Naive B cell (primary cell): ENCODE results near the gene DOCK3. TPM values are rescaled to one million over a fixed set of nuclear protein-coding genes. Genes with fewer than 3 reads are reported as not detected.
"Not testable (repeated sequence)": the region's sequence is repeated elsewhere in the genome, so short reads cannot be mapped to it uniquely, and the experiment has no call there.

ENCODE experiments used
- ATAC-seq, 2 donors: fragments of 150-1000 bp; cut with Tn5 transposase; 2 replicates each; pipeline ENCODE4 v1.10.0; 2021; ENCODE audit warnings: low read depth in 2 of 2, mild to moderate bottlenecking in 2 of 2, moderate library complexity in 2 of 2
- DNase-seq: peaks from one replicate; pipeline ENCODE4 v3.0.0; 2022
- H3K27ac Mint-ChIP-seq, 6 donors: one replicate each; pipeline ENCODE4 v1.8.0; 2020 to 2022; ENCODE audit warnings: mild to moderate bottlenecking in 6 of 6, mixed read lengths in 6 of 6, moderate library complexity in 5 of 6, inconsistent platforms in 2 of 6
- H3K27me3 Mint-ChIP-seq, 3 donors: one replicate each; pipeline ENCODE4 v1.8.0; 2021 to 2022; ENCODE audit warnings: mixed read lengths in 3 of 3, mild to moderate bottlenecking in 1 of 3
- H3K36me3 Mint-ChIP-seq, 2 donors: one replicate each; pipeline ENCODE4 v1.8.0; 2020 to 2022; ENCODE audit warnings: mixed read lengths in 2 of 2, inconsistent platforms in 1 of 2, mild to moderate bottlenecking in 1 of 2
- H3K4me1 Mint-ChIP-seq, 3 donors: one replicate each; pipeline ENCODE4 v1.8.0; 2020 to 2022; ENCODE audit warnings: mixed read lengths in 3 of 3, inconsistent platforms in 1 of 3, mild to moderate bottlenecking in 1 of 3, moderate library complexity in 1 of 3
- H3K4me3 Mint-ChIP-seq, 8 donors: one replicate each; pipeline ENCODE4 v1.8.0; 2020 to 2022; ENCODE audit warnings: mild to moderate bottlenecking in 8 of 8, mixed read lengths in 8 of 8, moderate library complexity in 8 of 8, inconsistent platforms in 2 of 8
- H3K9me3 Mint-ChIP-seq, 7 donors: one replicate each; pipeline ENCODE4 v1.8.0; 2020 to 2022; ENCODE audit warnings: mixed read lengths in 7 of 7, mild to moderate bottlenecking in 5 of 7, inconsistent platforms in 2 of 7, moderate library complexity in 1 of 7
- polyA plus RNA-seq, 6 donors: library from polyadenylated mRNA; unstranded; fragments of 300-500 nt; fragmentation: Illumina TruSeq; gene quantifications; one replicate each; pipeline ENCODE4 v1.2.3, GENCODE V29; 2021; ENCODE audit warnings: low read depth in 6 of 6

DOCK3 gene
- polyA plus RNA-seq, 6 donors from 2014 or later, result 0.03 to 0.04 (median 0.04) TPM; not detected in 3

DNA sequence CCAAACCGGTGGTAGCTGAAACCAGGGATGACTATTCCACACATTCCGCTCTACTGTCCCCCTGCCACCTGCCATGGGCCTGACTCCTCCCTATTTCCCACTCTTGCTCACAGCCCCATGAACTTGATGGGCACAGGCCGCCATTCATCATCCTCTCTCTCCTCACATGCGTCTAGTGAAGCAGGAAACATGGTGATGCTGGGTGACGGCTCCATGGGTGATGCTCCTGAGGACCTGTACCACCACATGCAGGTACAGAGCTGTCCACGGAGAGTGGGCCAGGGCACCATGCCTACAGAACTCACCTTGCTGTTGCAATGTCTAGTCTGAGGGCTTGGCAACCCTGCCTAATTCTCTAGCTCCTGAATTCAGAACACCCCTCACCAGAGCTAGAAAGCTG is 687.0 kb downstream of the DOCK3 start:
- Mint-ChIP-seq H3K27ac (no peak overlapping the region), H3K4me1 (no peaks in the 10 kb centered on the region), H3K36me3 (no peaks in the 10 kb centered on the region), H3K4me3 (no peak overlapping the region), H3K27me3 (peaks cover 0 to 27% (median 6%) of the 10 kb centered on the region in 3 donors), H3K9me3 (peaks cover 0 to 5% (median 0%) of the 10 kb centered on the region in 7 donors)
- DNase-seq (no peak), ATAC-seq (no peak)

GRCh38 chr3:51362476-51362875 is 687.7 kb downstream of the DOCK3 start:
- Mint-ChIP-seq H3K36me3 (no peaks in the 10 kb centered on the region), H3K27ac (no peak overlapping the region), H3K27me3 (peaks cover 0 to 34% (median 6%) of the 10 kb centered on the region in 3 donors), H3K4me3 (no peak overlapping the region), H3K4me1 (no peaks in the 10 kb centered on the region), H3K9me3 (peaks cover 0 to 5% (median 0%) of the 10 kb centered on the region in 7 donors)
- DNase-seq, result no peak
- ATAC-seq, result no peak

GRCh38 chr3:51368276-51368675 is 693.5 kb downstream of the DOCK3 start:
- not testable (repeated sequence) for DNase-seq, H3K4me3 Mint-ChIP-seq, H3K4me1 Mint-ChIP-seq, H3K36me3 Mint-ChIP-seq, H3K9me3 Mint-ChIP-seq, H3K27ac Mint-ChIP-seq, ATAC-seq
- H3K27me3 Mint-ChIP-seq, result peaks cover 12 to 45% (median 20%) of the 10 kb centered on the region in 3 donors

GRCh38 chr3:51371943-51372557 is 697.3 kb downstream of the DOCK3 start:
- H3K4me3 Mint-ChIP-seq, result no peak overlapping the region
- ATAC-seq, result peak; percentile 30 to 45
- peaks cover 0 to 3% (median 0%) of the 10 kb centered on the region in 7 donors for H3K9me3 Mint-ChIP-seq
- H3K4me1 Mint-ChIP-seq, result no peaks in the 10 kb centered on the region
- peak; percentile 28 for DNase-seq
- H3K27ac Mint-ChIP-seq, result peak overlapping the region in 1 of 6 donors; percentile 8
- peaks cover 22 to 57% (median 44%) of the 10 kb centered on the region in 3 donors for H3K27me3 Mint-ChIP-seq
- H3K36me3 Mint-ChIP-seq, result no peaks in the 10 kb centered on the region

DNA sequence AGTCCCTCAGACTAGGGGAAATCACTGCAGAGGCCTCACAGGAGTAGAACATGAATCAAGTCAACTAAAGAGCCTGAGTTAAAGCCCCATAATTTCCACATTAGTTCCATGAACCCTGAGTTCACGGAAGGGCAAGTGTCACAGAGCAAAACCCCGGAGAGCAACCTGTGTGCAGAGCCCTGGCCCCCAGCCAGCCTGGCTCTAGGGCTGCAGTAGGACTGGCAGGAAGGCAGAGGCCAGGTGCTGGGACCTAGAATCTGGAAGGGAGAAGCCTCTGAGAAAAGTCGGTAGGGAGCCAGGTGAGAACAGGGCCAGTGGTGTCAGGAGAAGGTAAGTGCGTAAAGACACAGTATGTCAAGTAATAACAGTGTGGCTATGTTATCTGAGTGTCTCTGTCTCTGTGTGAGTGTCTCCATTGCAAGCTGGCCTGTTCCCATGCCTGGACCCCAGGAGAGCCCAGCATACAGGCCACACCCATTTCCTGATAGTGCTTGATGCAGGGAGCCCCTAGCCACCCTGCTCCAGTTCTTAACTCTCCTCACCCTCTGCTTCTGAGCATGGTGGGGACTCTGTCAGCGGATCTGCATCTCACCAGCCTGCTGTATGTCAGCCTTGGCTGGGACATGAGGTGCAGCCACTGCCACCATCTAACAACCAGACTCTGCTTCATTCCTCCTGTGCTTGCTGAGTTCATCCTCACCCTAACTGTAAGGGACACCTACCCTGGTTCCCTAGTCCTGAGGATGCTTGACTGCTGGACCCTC is 699.1 kb downstream of the DOCK3 start:
- Mint-ChIP-seq H3K4me1 (peaks cover 0 to 2% (median 0%) of the 10 kb centered on the region in 3 donors), H3K27me3 (peaks cover 31 to 68% (median 42%) of the 10 kb centered on the region in 3 donors), H3K4me3 (no peak overlapping the region), H3K36me3 (no peaks in the 10 kb centered on the region), H3K27ac (no peak overlapping the region), H3K9me3 (no peaks in the 10 kb centered on the region)
- DNase-seq, result no peak
- no peak for ATAC-seq

DNA sequence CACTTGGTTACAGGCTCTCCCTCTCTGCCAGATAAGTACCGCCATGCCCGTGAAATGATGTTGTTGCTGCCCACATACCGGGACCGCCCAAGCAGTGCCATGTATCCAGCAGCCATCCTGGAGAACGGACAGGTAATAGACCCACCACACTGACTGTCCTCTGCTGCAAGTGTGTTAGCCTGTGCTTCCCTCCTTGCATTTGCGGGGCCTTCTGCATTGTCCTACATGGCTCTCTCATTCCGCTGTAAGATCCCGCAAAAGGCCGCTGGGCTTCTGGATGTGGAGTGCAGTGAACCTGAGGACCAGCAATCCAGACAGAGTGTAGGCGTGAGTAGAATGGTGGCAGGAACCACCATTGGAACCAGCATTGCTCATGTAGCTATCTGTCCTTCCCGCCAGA is 699.7 kb downstream of the DOCK3 start:
- Mint-ChIP-seq H3K9me3 (no peaks in the 10 kb centered on the region), H3K4me1 (peaks cover 0 to 8% (median 3%) of the 10 kb centered on the region in 3 donors), H3K27ac (no peak overlapping the region), H3K27me3 (peaks cover 36 to 68% (median 42%) of the 10 kb centered on the region in 3 donors), H3K4me3 (no peak overlapping the region), H3K36me3 (no peaks in the 10 kb centered on the region)
- no peak for ATAC-seq
- no peak for DNase-seq

GRCh38 chr3:51375136-51375535 is 700.4 kb downstream of the DOCK3 start:
- Mint-ChIP-seq H3K27me3 (peaks cover 36 to 63% (median 41%) of the 10 kb centered on the region in 3 donors), H3K9me3 (no peaks in the 10 kb centered on the region), H3K4me3 (no peak overlapping the region), H3K4me1 (peaks cover 0 to 8% (median 3%) of the 10 kb centered on the region in 3 donors), H3K36me3 (no peaks in the 10 kb centered on the region), H3K27ac (no peak overlapping the region)
- no peak for ATAC-seq
- DNase-seq, result no peak

DNA sequence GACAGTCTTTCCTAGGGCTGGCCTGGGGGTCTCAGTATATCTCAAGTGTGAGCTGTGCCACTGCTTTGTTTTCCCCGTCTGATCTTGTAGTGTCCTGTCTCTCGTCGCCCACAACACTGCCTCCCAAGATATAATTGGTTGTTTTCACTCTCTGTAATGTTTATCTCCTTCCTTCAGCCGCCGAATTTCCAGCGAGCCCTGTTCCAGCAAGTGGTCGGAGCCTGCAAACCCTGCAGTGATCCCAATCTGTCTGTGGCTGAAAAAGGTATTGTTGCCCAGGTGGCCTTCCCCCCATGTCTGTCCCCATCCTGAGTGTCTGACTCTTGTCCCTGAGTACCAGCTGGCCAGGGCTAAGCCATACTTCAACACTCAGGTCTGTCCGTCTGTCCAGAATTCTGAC is 700.8 kb downstream of the DOCK3 start:
- H3K4me1 Mint-ChIP-seq, result peaks cover 0 to 8% (median 3%) of the 10 kb centered on the region in 3 donors
- H3K27ac Mint-ChIP-seq, result no peak overlapping the region
- DNase-seq (no peak), ATAC-seq (no peak)
- no peaks in the 10 kb centered on the region for H3K36me3 Mint-ChIP-seq
- H3K27me3 Mint-ChIP-seq, result peaks cover 36 to 63% (median 41%) of the 10 kb centered on the region in 3 donors
- H3K4me3 Mint-ChIP-seq, result no peak overlapping the region
- no peaks in the 10 kb centered on the region for H3K9me3 Mint-ChIP-seq

DNA sequence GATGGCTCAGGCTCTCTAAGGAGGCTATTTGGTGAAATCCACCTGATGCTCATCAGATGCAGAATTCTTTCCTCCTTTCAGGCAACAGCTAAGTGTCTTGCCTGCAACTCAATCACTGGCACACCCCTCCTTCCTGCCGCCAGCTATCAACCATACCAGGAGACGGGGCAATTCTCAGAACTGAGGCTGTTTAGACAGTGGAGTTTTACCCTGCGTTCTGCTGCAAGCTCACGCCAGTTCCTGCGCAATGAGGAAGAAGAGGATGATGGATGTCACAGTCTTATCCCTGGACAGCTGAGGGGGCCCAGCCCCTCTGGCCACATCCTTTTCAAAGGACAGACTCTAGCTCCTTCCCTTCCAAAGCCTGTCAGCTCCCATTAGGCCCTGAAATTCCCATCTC is 703.3 kb downstream of the DOCK3 start:
- H3K36me3 Mint-ChIP-seq, result no peaks in the 10 kb centered on the region
- no peak overlapping the region for H3K27ac Mint-ChIP-seq
- H3K4me1 Mint-ChIP-seq, result peaks cover 0 to 8% (median 3%) of the 10 kb centered on the region in 3 donors
- H3K27me3 Mint-ChIP-seq, result peaks cover 24 to 56% (median 41%) of the 10 kb centered on the region in 3 donors
- no peaks in the 10 kb centered on the region for H3K9me3 Mint-ChIP-seq
- H3K4me3 Mint-ChIP-seq, result no peak overlapping the region
- DNase-seq, result no peak
- ATAC-seq, result no peak

DNA sequence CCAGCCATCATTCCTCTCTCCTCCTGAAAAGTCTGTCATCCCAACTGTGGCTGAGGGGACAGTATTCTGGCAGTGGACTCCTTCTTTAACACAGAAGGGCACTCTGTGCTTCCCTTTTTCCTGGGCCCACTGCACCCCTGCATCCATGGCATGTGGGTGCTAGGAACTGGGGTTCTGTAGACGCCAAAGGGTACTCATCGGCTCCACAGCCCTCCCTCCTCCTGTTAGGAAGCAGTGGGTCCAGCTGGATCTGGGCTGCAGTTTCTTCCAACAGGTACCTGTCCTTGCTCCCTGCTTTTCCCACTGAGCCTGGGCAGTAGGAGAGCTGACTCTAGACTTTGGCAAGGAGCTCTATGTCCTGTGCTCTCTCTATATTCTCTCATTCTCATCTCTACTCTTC is 704.0 kb downstream of the DOCK3 start:
- Mint-ChIP-seq H3K36me3 (no peaks in the 10 kb centered on the region), H3K4me1 (peaks cover 4 to 9% (median 8%) of the 10 kb centered on the region in 3 donors), H3K4me3 (no peak overlapping the region), H3K9me3 (no peaks in the 10 kb centered on the region), H3K27me3 (peaks cover 19 to 50% (median 36%) of the 10 kb centered on the region in 3 donors), H3K27ac (no peak overlapping the region)
- DNase-seq (no peak), ATAC-seq (no peak)

DNA sequence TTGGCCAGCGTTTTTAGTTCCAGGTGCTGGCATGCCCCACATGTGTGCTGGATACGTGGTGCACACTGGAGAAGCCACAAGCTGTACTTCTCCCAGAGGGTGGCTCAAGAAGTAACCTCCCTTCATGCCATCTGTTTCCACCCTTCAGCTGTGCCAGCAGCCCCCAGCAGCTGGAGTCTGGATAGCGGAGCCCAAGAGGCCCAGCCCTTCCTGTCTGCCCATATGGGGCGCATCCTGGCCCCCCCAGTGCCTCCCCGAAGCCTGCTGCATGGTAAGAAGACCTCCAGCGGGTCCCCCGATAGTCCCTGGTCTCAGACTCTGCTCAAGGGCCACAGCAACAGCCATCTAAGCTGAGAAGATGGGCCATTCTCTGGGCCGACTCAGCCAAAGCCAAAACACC is 704.6 kb downstream of the DOCK3 start:
- ATAC-seq (no peak), DNase-seq (no peak)
- H3K27me3 Mint-ChIP-seq, result peaks cover 16 to 44% (median 30%) of the 10 kb centered on the region in 3 donors
- H3K36me3 Mint-ChIP-seq, result no peaks in the 10 kb centered on the region
- H3K9me3 Mint-ChIP-seq, result no peaks in the 10 kb centered on the region
- peak overlapping the region in 1 of 6 donors; percentile 28 for H3K27ac Mint-ChIP-seq
- peaks cover 9 to 15% (median 13%) of the 10 kb centered on the region in 3 donors for H3K4me1 Mint-ChIP-seq
- H3K4me3 Mint-ChIP-seq, result no peak overlapping the region

DNA sequence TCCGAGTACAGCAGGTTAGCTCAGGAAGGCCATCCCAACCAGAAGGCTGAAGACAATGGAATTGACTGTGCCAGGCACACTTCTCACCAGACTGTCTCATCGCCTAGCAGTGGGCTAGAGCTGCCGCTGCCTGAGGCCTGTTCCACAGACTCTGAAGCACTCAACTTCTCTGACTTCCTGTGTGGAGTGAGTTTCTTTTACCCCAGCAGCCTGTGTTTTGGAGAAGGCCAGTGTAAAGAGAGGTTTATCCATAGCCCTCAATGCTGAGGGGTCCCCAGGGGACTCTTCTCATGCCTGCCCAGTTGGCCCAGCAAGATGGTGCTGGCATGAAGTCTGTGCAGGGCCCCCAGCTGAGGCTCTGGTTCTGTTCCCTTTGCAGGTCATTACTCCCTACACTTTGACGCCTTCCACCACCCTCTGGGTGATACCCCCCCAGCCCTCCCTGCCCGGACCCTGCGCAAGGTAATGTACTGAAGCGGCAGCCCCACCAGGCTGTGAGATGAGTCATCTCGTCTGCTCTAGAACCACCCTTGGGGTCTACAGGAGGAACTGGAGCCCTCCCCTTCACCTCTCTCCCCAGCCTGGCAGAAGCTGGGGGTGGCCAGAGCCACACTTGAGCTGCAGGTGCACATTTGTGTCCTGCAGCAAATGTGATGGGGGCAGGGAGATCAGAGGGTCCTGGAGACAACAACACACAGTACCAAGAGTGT is 705.2 kb downstream of the DOCK3 start:
- ATAC-seq, result no peak
- peaks cover 14 to 21% (median 15%) of the 10 kb centered on the region in 3 donors for H3K4me1 Mint-ChIP-seq
- no peak for DNase-seq
- H3K36me3 Mint-ChIP-seq, result no peaks in the 10 kb centered on the region
- peak overlapping the region in 1 of 6 donors; percentile 20 for H3K27ac Mint-ChIP-seq
- H3K9me3 Mint-ChIP-seq, result no peaks in the 10 kb centered on the region
- peaks cover 14 to 38% (median 28%) of the 10 kb centered on the region in 3 donors for H3K27me3 Mint-ChIP-seq
- H3K4me3 Mint-ChIP-seq, result no peak overlapping the region

GRCh38 chr3:51380601-51381332 is 706.0 kb downstream of the DOCK3 start:
- ATAC-seq, result no peak
- Mint-ChIP-seq H3K9me3 (no peaks in the 10 kb centered on the region), H3K27ac (no peak overlapping the region), H3K36me3 (no peaks in the 10 kb centered on the region), H3K4me1 (peaks cover 20 to 29% (median 22%) of the 10 kb centered on the region in 3 donors), H3K4me3 (peak overlapping the region in 2 of 8 donors; percentile 3 to 9), H3K27me3 (peaks cover 14 to 30% (median 28%) of the 10 kb centered on the region in 3 donors)
- DNase-seq, result no peak
